ENCODE measurements around the gene ZG16B. TPM values are rescaled to one million over a fixed set of nuclear protein-coding genes. Genes with fewer than 3 reads are reported as not detected.

The ZG16B gene
- total RNA-seq, 1 experiment from 2014 or later = not detected

- peak; percentile 94 for ATAC-seq
- TF ChIP-seq ZNF396 (CRISPR knock-in tag; IDR thresholded peaks at IDR 0.05; ENCODE audit: borderline replicate concordance) (no peak), ZNF121 (CRISPR knock-in tag; IDR thresholded peaks at IDR 0.05) (peak; percentile 62; the same call in 1 of the 2 replicates), ZMAT4 (CRISPR knock-in tag; IDR thresholded peaks at IDR 0.05) (no peak), NFE2L1 (CRISPR knock-in tag; IDR thresholded peaks at IDR 0.05) (no peak), ZNF532 (CRISPR knock-in tag; IDR thresholded peaks at IDR 0.05; ENCODE audit: borderline replicate concordance) (no peak), E2F1 (CRISPR knock-in tag; IDR thresholded peaks at IDR 0.05) (no peak), ZNF138 (CRISPR knock-in tag; conservative IDR thresholded peaks at IDR 0.05) (no peak), ZNF416 (CRISPR knock-in tag; IDR thresholded peaks at IDR 0.05) (no peak), AR (CRISPR knock-in tag; IDR thresholded peaks at IDR 0.05) (no peak), ARID4B (CRISPR knock-in tag; IDR thresholded peaks at IDR 0.05; ENCODE audit: borderline replicate concordance) (no peak), ERG (CRISPR knock-in tag; IDR thresholded peaks at IDR 0.05) (no peak), PRDM15 (CRISPR knock-in tag; IDR thresholded peaks at IDR 0.05) (no peak)
- TF ChIP-seq, protein P1, sequence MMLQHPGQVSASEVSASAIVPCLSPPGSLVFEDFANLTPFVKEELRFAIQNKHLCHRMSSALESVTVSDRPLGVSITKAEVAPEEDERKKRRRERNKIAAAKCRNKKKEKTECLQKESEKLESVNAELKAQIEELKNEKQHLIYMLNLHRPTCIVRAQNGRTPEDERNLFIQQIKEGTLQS (CRISPR knock-in tag; conservative IDR thresholded peaks at IDR 0.05) = no peak
- TF ChIP-seq, protein P2, sequence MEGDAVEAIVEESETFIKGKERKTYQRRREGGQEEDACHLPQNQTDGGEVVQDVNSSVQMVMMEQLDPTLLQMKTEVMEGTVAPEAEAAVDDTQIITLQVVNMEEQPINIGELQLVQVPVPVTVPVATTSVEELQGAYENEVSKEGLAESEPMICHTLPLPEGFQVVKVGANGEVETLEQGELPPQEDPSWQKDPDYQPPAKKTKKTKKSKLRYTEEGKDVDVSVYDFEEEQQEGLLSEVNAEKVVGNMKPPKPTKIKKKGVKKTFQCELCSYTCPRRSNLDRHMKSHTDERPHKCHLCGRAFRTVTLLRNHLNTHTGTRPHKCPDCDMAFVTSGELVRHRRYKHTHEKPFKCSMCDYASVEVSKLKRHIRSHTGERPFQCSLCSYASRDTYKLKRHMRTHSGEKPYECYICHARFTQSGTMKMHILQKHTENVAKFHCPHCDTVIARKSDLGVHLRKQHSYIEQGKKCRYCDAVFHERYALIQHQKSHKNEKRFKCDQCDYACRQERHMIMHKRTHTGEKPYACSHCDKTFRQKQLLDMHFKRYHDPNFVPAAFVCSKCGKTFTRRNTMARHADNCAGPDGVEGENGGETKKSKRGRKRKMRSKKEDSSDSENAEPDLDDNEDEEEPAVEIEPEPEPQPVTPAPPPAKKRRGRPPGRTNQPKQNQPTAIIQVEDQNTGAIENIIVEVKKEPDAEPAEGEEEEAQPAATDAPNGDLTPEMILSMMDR (IDR thresholded peaks at IDR 0.05) = peak; percentile 85
Observed at GRCh38 chr16:2838928-2839327, 8.8 kb downstream of the ZG16B start.

More at GRCh38 chr16:2838928-2839327, 8.8 kb downstream of the ZG16B start:
- peak; percentile 86 for DNase-seq (ENCODE audit: low spot score)
- peaks cover 14% of the 10 kb centered on the region for H3K27me3 Mint-ChIP-seq (ENCODE audit: low read depth)
- H3K36me3 Mint-ChIP-seq = no peaks in the 10 kb centered on the region
- no peak overlapping the region for H3K27ac Mint-ChIP-seq
- peaks cover 3% of the 10 kb centered on the region for H3K9me3 Mint-ChIP-seq
- H3K4me1 Mint-ChIP-seq = peaks cover 14% of the 10 kb centered on the region
- CTCF ChIA-PET = interaction anchor here (0.5 to 2.6 kb wide), 54 partner anchors 9 to 1811 kb away, joined by 3 to 99 read pairs (median 6); partner anchors contain the start of genes CLDN6, FLYWCH1, FLYWCH2 and KREMEN2
- POLR2A ChIA-PET = interaction anchor here (0.6 to 1.5 kb wide), 4 partner anchors 29 to 156 kb away, joined by 3 to 7 read pairs (median 4); partner anchors contain the start of genes FLYWCH2 and KCTD5
- H3K4me3 Mint-ChIP-seq = peak overlapping the region; percentile 29; the same call in 1 of the 2 replicates

Measured in WTC11 (cell line).